ENCODE results near the gene RTN4IP1. TPM values are rescaled to one million over a fixed set of nuclear protein-coding genes. Genes with fewer than 3 reads are reported as not detected.
"Not testable (repeated sequence)": the region's sequence is repeated elsewhere in the genome, so short reads cannot be mapped to it uniquely, and the experiment has no call there.

Gene RTN4IP1
- polyA plus RNA-seq, 10 donors = 6.0 to 8.6 (median 7.1) TPM

- not testable (repeated sequence) for DNase-seq
Measured at GRCh38 chr6:106588937-106589336, 40.4 kb downstream of the RTN4IP1 start.

GRCh38 chr6:106586815-106587415, 42.4 kb downstream of the RTN4IP1 start:
- DNase-seq = no peak

- no peak for DNase-seq
Measured at GRCh38 chr6:106581468-106581867, 47.8 kb downstream of the RTN4IP1 start.

GRCh38 chr6:106579281-106579680, 50.0 kb downstream of the RTN4IP1 start:
- DNase-seq = no peak

GRCh38 chr6:106574741-106575458, 54.4 kb downstream of the RTN4IP1 start:
- peak in 1 of 3 donors; percentile 6 for DNase-seq

- no peak for DNase-seq
Measured at GRCh38 chr6:106572875-106573585, 56.3 kb downstream of the RTN4IP1 start.

GRCh38 chr6:106572436-106572835, 56.9 kb downstream of the RTN4IP1 start:
- DNase-seq = no peak

GRCh38 chr6:106569428-106569827, 59.9 kb downstream of the RTN4IP1 start:
- DNase-seq = no peak

- DNase-seq = no peak
Measured at GRCh38 chr6:106568530-106568929, 60.8 kb downstream of the RTN4IP1 start.

GRCh38 chr6:106564476-106564875, 64.8 kb downstream of the RTN4IP1 start:
- no peak for DNase-seq

GRCh38 chr6:106563614-106564013, 65.7 kb downstream of the RTN4IP1 start:
- DNase-seq = no peak

- DNase-seq = no peak
Measured at GRCh38 chr6:106561686-106562405, 67.5 kb downstream of the RTN4IP1 start.

GRCh38 chr6:106560996-106561685, 68.2 kb downstream of the RTN4IP1 start:
- no peak for DNase-seq

GRCh38 chr6:106559659-106560058, 69.6 kb downstream of the RTN4IP1 start:
- not testable (repeated sequence) for DNase-seq

- no peak for DNase-seq
Measured at GRCh38 chr6:106558364-106558763, 70.9 kb downstream of the RTN4IP1 start.

- no peak for DNase-seq
Measured at GRCh38 chr6:106557837-106558236, 71.5 kb downstream of the RTN4IP1 start.

- no peak for DNase-seq
Measured at GRCh38 chr6:106556368-106556960, 72.8 kb downstream of the RTN4IP1 start.

- no peak for DNase-seq
Measured at GRCh38 chr6:106555767-106556166, 73.5 kb downstream of the RTN4IP1 start.

GRCh38 chr6:106553440-106553839, 75.9 kb downstream of the RTN4IP1 start:
- DNase-seq = no peak

- no peak for DNase-seq
Measured at GRCh38 chr6:106551155-106551554, 78.1 kb downstream of the RTN4IP1 start.

GRCh38 chr6:106549521-106549920, 79.8 kb downstream of the RTN4IP1 start:
- DNase-seq = no peak

Data from muscle of back (tissue), 11 donors.